DMS79 (cell line): ENCODE measurements around the gene PIGN.

Experiments used
- DNase-seq: peaks from one replicate; lab custom pipeline; 2025; lab: John Stamatoyannopoulos, UW

The PIGN gene

DNA sequence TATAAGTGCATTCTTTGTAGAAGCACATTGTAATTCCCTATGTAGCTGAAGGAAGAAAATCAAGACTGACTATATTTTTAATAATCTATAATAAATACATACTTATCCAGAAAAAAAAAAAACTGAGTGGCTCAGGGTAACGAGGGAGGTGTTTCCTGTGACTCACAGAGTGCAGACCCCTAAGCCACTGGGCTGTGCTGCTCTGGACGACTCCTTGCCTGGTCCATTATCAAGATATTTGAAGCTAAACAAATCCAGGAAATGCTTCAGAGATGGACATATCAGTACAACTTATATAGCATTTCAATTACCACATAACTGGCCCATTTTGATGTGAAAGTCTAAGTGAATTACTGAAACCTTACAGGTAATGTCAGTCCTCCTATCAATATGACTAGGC lies 80.6 kb downstream of the PIGN start:
- no peak for DNase-seq

DNA sequence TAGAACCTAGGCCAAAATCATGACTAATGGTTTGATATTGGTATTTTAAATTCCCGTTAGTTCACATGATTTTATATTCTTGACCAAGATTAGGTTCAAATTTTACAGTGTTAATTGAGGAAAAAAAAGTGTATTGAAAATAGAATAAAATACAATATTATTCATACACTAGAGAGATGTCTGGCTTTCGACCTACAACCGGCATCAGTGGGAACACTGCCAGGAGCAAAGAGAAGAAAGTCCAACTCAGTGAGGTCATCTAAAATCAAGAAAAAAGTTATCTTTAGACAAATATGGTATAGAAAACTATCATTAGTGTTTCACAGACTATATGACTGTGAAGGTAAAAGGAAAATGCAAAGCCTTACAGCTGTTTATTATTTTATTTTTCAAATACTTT lies 81.5 kb downstream of the PIGN start:
- no peak for DNase-seq

- DNase-seq, result no peak
Measured at GRCh38 chr18:62102221-62102620, 84.6 kb downstream of the PIGN start.

GRCh38 chr18:62101321-62101721 lies 85.5 kb downstream of the PIGN start:
- no peak for DNase-seq

GRCh38 chr18:62098960-62099359 lies 87.9 kb downstream of the PIGN start:
- no peak for DNase-seq

DNA sequence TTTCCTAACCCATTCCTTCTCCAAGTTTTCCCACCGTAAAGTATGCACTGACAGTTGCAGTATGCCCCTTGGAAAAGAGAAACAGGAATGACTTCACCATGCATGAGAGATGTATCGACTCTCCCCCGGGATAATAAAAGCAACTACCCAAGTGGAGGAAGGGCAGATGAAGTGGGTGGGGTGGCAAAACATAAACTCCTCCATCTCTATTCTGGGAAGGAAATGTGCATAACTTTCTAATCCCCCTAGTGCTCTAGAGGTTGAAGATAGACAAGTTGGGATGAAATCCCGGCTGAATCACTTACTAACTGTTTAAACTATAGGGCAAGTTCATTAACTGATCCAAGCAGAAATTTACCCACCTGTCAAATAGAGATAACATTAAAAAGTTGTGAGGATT lies 89.2 kb downstream of the PIGN start:
- no peak for DNase-seq

DNA sequence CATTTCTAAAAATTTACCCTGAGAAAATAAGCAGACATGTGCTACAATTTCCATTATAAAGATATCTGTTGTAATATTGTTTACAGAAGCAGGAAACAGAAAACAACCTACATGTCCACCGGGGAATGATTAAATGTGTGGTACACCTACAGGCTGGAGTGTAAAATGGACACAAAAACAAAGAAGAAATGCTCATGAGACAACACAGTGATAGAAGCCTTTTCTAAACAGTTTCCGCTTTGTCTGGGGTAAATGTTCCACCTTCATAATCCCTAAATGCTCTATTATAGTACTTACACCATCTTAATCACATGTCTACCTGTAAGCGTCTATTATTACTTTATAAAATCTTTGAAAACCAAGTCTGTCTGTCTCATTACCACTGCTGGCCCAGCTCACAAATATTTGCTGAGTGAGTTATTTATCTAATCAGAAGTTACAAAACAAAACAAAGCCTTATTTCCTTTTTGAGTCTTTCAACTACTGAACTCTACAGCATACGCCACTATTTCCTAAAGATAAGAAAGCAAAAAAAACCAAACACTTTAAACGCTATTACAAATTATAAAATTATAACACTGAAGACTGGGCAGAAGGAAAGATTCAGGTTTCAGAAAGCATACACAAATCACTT lies 95.3 kb downstream of the PIGN start:
- no peak for DNase-seq

DNA sequence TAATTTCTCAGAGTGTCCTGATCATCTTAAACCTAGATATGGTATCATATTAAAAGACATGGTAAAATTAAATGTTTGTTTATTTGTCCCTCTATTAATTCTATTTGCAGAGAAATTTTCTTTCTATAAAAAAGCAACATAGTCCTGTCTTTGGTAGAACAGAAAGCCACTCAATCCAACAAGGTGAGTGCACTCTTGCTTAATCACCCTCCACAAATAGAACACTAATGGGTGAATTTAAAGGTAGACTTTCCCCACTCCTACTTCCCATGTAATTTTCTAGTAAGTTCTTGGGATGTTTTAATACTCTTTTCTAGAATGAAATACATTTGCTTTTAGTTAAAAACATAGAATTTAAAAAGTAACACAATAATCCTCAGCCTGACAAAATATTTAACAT lies 97.7 kb downstream of the PIGN start:
- DNase-seq, result no peak

- no peak for DNase-seq
Measured at GRCh38 chr18:62088156-62088555, 98.7 kb downstream of the PIGN start.

GRCh38 chr18:62085756-62086155 lies 101.1 kb downstream of the PIGN start:
- no peak for DNase-seq

GRCh38 chr18:62081761-62082294 lies 105.0 kb downstream of the PIGN start:
- no peak for DNase-seq

DNA sequence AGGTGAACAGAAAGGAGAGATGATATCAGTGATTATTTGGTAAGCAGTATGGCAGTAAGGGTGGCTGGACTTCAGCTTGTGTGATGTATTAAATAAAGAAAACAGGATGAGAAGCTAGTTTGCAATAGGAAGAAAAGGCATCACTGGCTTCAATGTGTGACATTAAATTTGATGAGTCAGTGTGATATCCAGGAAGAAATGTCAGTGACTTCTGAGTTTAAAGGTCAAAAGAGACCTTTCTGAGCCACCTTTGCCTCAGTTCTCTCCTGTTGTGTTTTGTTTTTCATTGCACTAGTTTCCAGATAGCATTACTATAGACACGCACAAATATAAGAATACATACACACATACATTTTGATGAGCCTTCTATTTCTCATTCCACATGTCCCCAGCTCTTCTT lies 105.6 kb downstream of the PIGN start:
- DNase-seq, result no peak

- no peak for DNase-seq
Measured at GRCh38 chr18:62080172-62080900, 106.5 kb downstream of the PIGN start.

GRCh38 chr18:62073461-62074281 lies 113.2 kb downstream of the PIGN start:
- DNase-seq, result no peak

- DNase-seq, result no peak
Measured at GRCh38 chr18:62072370-62072769, 114.5 kb downstream of the PIGN start.

- no peak for DNase-seq
Measured at GRCh38 chr18:62071071-62071470, 115.8 kb downstream of the PIGN start.

GRCh38 chr18:62070302-62070701 lies 116.6 kb downstream of the PIGN start:
- DNase-seq, result no peak

DNA sequence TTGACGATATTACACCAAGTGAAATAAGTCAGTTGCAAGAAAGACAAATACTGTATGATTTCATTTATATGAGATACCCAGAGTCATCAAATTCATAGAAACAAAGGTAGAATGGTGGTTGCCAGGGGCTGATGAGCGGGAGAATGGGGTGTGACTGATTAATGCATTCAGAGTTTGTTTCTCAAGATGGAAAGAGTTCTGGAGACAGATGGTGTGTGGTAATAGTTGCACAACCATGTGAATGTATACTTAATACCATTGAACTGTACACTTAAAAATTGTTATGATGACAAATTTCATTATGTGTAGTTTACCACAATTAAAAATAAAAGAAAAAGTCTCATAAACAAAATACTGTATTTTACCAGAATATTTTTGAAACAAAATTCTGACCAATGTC lies 117.3 kb downstream of the PIGN start:
- DNase-seq, result no peak

GRCh38 chr18:62066102-62066818 lies 120.6 kb downstream of the PIGN start:
- no peak for DNase-seq

- no peak for DNase-seq
Measured at GRCh38 chr18:62064361-62064760, 122.5 kb downstream of the PIGN start.

DNA sequence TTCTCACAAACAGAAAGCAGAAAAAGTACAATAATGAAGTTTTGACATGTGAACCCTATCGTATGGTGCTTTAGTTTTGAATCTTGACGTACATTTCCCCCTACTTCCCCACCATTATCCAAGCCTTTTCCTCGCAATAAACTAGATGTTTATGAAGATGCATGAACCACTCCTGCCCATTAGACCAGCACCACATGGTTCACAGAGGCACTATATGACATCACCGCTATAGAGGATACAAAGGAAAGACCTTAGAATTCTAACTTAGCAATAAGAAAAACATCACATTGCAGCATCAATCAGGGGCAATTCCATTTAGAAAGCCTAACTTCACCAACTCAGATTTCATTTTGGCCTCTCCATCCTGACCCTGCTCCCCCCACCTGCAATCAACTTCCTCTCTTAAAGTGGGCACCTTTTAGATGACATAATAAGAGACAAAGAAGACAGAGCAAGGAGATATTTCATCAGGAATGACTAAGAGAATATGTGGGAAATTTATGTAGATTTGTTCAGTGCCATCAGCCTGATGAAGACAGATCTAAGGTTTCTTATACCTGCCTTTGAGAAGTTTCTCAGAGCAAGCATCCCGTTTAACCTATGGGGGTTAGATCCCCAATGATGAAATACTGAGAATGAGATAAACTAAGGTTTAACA lies 124.9 kb downstream of the PIGN start:
- no peak for DNase-seq

DNA sequence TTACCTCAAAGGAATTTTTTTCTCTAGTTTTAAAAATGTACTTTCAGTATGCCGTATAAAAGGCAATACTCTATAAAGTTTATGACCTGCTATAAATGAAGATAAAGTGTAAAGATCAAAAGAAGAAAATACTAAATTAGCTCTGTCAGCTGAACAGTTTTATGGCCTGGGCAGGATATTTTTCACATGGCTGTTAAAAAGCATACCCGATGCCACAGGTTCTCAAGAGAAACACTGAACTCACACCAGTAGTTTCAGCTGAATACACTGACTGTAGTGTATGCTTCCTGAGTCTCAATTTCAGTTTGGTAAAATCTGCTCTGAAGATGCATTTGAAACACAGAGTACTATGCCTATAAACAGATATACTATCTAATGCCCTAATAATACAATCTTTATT lies 126.0 kb downstream of the PIGN start:
- no peak for DNase-seq
